NCI-H1105 treated with DMSO at 0.1 percent for 48 hours (cell line): ENCODE results near the gene IFI27L1.
A peak's percentile ranks its signal among the peaks of the same experiment; 100 is the strongest.

Source experiments
- DNase-seq: peaks from one replicate; lab custom pipeline; 2025; lab: John Stamatoyannopoulos, UW

The IFI27L1 gene

GRCh38 chr14:94113908-94114588 is 32.9 kb downstream of the IFI27L1 start:
- no peak for DNase-seq

- DNase-seq: no peak
Observed at GRCh38 chr14:94114589-94115057, 33.5 kb downstream of the IFI27L1 start.

- DNase-seq: no peak
Observed at GRCh38 chr14:94115058-94115591, 34.0 kb downstream of the IFI27L1 start.

GRCh38 chr14:94115631-94116030 is 34.5 kb downstream of the IFI27L1 start:
- no peak for DNase-seq

- DNase-seq: no peak
Observed at GRCh38 chr14:94116701-94117100, 35.6 kb downstream of the IFI27L1 start.

- no peak for DNase-seq
Observed at GRCh38 chr14:94117856-94118255, 36.7 kb downstream of the IFI27L1 start.

- DNase-seq: no peak
Observed at GRCh38 chr14:94119071-94119470, 38.0 kb downstream of the IFI27L1 start.

- DNase-seq: no peak
Observed at GRCh38 chr14:94120667-94121340, 39.7 kb downstream of the IFI27L1 start.

- DNase-seq: no peak
Observed at GRCh38 chr14:94121485-94121884, 40.4 kb downstream of the IFI27L1 start.

- DNase-seq: no peak
Observed at GRCh38 chr14:94122438-94122837, 41.3 kb downstream of the IFI27L1 start.

- no peak for DNase-seq
Observed at GRCh38 chr14:94123296-94123695, 42.2 kb downstream of the IFI27L1 start.

- no peak for DNase-seq
Observed at GRCh38 chr14:94123868-94124267, 42.8 kb downstream of the IFI27L1 start.

GRCh38 chr14:94124582-94125377 is 43.7 kb downstream of the IFI27L1 start:
- no peak for DNase-seq

GRCh38 chr14:94125659-94126418 is 44.7 kb downstream of the IFI27L1 start:
- no peak for DNase-seq

- DNase-seq: no peak
Observed at GRCh38 chr14:94126419-94126677, 45.2 kb downstream of the IFI27L1 start.

GRCh38 chr14:94126800-94127199 is 45.7 kb downstream of the IFI27L1 start:
- DNase-seq: no peak

GRCh38 chr14:94127330-94127729 is 46.2 kb downstream of the IFI27L1 start:
- DNase-seq: no peak

GRCh38 chr14:94128216-94128839 is 47.2 kb downstream of the IFI27L1 start:
- DNase-seq: no peak

GRCh38 chr14:94129111-94129757 is 48.1 kb downstream of the IFI27L1 start, which contains the start of gene IFI27L2:
Gene IFI27L2, minus strand, starts transcription at chr14:94129604. Its CDS starts 40 bp downstream, at chr14:94129564.
- peak; percentile 89 for DNase-seq

GRCh38 chr14:94129758-94130414 is 48.8 kb downstream of the IFI27L1 start:
- DNase-seq: peak; percentile 72
